H1 (cell line): ENCODE data around the gene CXCL17. TPM values are rescaled to one million over a fixed set of nuclear protein-coding genes. Genes with fewer than 3 reads are reported as not detected.

Experiments used
- CTCF ChIA-PET: fragments of 300-600 bp; sonication (Branson Sonifier 250); formaldehyde crosslinking; loops from one replicate; lab custom pipeline; 2021; ENCODE audit not compliant: partially characterized antibody; lab: Charles Lee
- POLR2A ChIA-PET: fragments of 300-600 bp; sonication (Branson Sonifier 250); formaldehyde crosslinking; loops from one replicate; lab custom pipeline; 2021; ENCODE audit warnings: inconsistent platforms; ENCODE audit not compliant: partially characterized antibody; lab: Charles Lee
- DNase-seq, 2 experiments: peaks; one replicate each; pipeline versions ENCODE4 v3.0.0 to v3.0.0-alpha.2; 2010 to 2022; ENCODE audit warnings: low spot score in 2 of 2, low read depth in 1 of 2, mixed read lengths in 1 of 2
- FAIRE-seq: peaks from 2 replicates; lab custom pipeline; 2011; peaks lifted over from hg19 to GRCh38; lab: Jason Lieb, UNC
- H2AFZ ChIP-seq: 2 replicates; pipeline ENCODE4 v1.8.1; 2012; ENCODE audit warnings: low read length, inconsistent platforms
- H2AK5ac ChIP-seq: 2 replicates; pipeline ENCODE4 v1.6.1; 2013; ENCODE audit warnings: low read depth, low read length
- H2BK120ac ChIP-seq: replicated peaks from 2 replicates; pipeline ENCODE3; 2013; ENCODE audit warnings: low read depth, low read length, inconsistent platforms
- H2BK12ac ChIP-seq: 2 replicates; pipeline ENCODE4 v1.6.1; 2013; ENCODE audit warnings: low read depth, low read length
- H2BK15ac ChIP-seq: 2 replicates; pipeline ENCODE4 v1.6.1; 2013; ENCODE audit warnings: low read length
- H2BK20ac ChIP-seq: 2 replicates; pipeline ENCODE4 v1.6.1; 2013; ENCODE audit warnings: low read length
- H2BK5ac ChIP-seq: 2 replicates; pipeline ENCODE4 v1.6.1; 2013; ENCODE audit warnings: low read depth, low read length
- H3K14ac ChIP-seq: 2 replicates; pipeline ENCODE4 v1.6.1; 2013; ENCODE audit warnings: inconsistent platforms; ENCODE audit not compliant: insufficient read length
- H3K18ac ChIP-seq: 2 replicates; pipeline ENCODE4 v1.6.1; 2013; ENCODE audit warnings: low read length; ENCODE audit errors: extremely low read depth
- H3K23ac ChIP-seq: 2 replicates; pipeline ENCODE4 v1.6.1; 2013; ENCODE audit warnings: inconsistent platforms; ENCODE audit not compliant: insufficient read length
- H3K23me2 ChIP-seq: 2 replicates; pipeline ENCODE4 v1.6.1; 2013; ENCODE audit warnings: low read depth, low read length
- H3K27ac ChIP-seq: 2 replicates; pipeline ENCODE4 v1.6.1; 2011; ENCODE audit warnings: low read depth, low read length, inconsistent platforms
- H3K27me3 ChIP-seq, 4 experiments: replicated peaks in 1 of 4; 1 replicate in 1 of 4; 2 replicates in 3 of 4; pipeline versions ENCODE4 v1.6.1 to v1.8.1; 2011 to 2013; ENCODE audit warnings: low read length in 3 of 4, mild to moderate bottlenecking in 3 of 4, inconsistent platforms in 2 of 4, mixed read lengths in 2 of 4, moderate library complexity in 1 of 4; ENCODE audit not compliant: control insufficient read depth in 3 of 4, insufficient read depth in 3 of 4; ENCODE audit errors: extremely low read depth in 1 of 4
- H3K36me3 ChIP-seq, 4 experiments: 2 replicates each; pipeline versions ENCODE4 v1.6.1 to v1.8.1; 2011 to 2013; ENCODE audit warnings: mild to moderate bottlenecking in 4 of 4, low read length in 3 of 4, moderate library complexity in 2 of 4, control low read depth in 1 of 4, inconsistent platforms in 1 of 4; ENCODE audit not compliant: insufficient read depth in 4 of 4, control insufficient read depth in 2 of 4
- H3K4ac ChIP-seq: replicated peaks from 2 replicates; pipeline ENCODE3; 2013; ENCODE audit warnings: low read length, low read depth, mixed read lengths, inconsistent platforms; ENCODE audit not compliant: insufficient read length
- H3K4me1 ChIP-seq, 4 experiments: replicated peaks in 1 of 4; 1 replicate in 1 of 4; 2 replicates in 3 of 4; pipeline versions ENCODE4 v1.6.1 to v1.8.1; 2011 to 2013; ENCODE audit warnings: low read length in 3 of 4, inconsistent platforms in 2 of 4, mixed read lengths in 1 of 4; ENCODE audit not compliant: insufficient read depth in 4 of 4, control insufficient read depth in 3 of 4
- H3K4me2 ChIP-seq, 2 experiments: 2 replicates each; pipeline versions ENCODE4 v1.6.1 to v1.8.1; 2011 to 2013; ENCODE audit warnings: low read depth in 2 of 2, low read length in 2 of 2, control low read depth in 1 of 2, inconsistent platforms in 1 of 2, mild to moderate bottlenecking in 1 of 2; ENCODE audit not compliant: insufficient read depth in 1 of 2
- H3K4me3 ChIP-seq, 4 experiments: fragments of 200-600, 300-600 bp in 1 of 4; sonication (generic), shearing (Covaris generic), sonication (Bioruptor Twin) in 1 of 4; 2 replicates each; pipeline versions ENCODE4 v1.5.1 to v1.8.1; 2011 to 2016; ENCODE audit warnings: low read length in 4 of 4, low read depth in 3 of 4, control low read depth in 2 of 4, inconsistent platforms in 2 of 4, mild to moderate bottlenecking in 2 of 4, mixed read lengths in 1 of 4, moderate library complexity in 1 of 4; ENCODE audit not compliant: insufficient read depth in 2 of 4; ENCODE audit errors: extremely low read depth in 1 of 4
- H3K56ac ChIP-seq: replicated peaks from 2 replicates; pipeline ENCODE3; 2013; ENCODE audit warnings: low read depth, mild to moderate bottlenecking, mixed read lengths, low read length, inconsistent platforms; ENCODE audit not compliant: insufficient read length
- H3K79me1 ChIP-seq: 2 replicates; pipeline ENCODE4 v1.6.1; 2013; ENCODE audit warnings: low read depth, low read length, control low read depth
- H3K79me2 ChIP-seq, 2 experiments: 2 replicates each; pipeline versions ENCODE4 v1.6.1 to v1.8.1; 2012 to 2013; ENCODE audit warnings: low read length in 2 of 2, mild to moderate bottlenecking in 2 of 2, inconsistent platforms in 1 of 2; ENCODE audit not compliant: insufficient read depth in 2 of 2, control insufficient read depth in 1 of 2
- H3K9ac ChIP-seq, 4 experiments: replicated peaks in 1 of 4; 1 replicate in 1 of 4; 2 replicates in 3 of 4; pipeline versions ENCODE4 v1.6.1 to v1.8.1; 2011 to 2013; ENCODE audit warnings: low read depth in 3 of 4, low read length in 3 of 4, control low read depth in 2 of 4, mild to moderate bottlenecking in 2 of 4, moderate library complexity in 2 of 4, inconsistent platforms in 1 of 4; ENCODE audit errors: extremely low read depth in 1 of 4
- H3K9me3 ChIP-seq, 2 experiments: 2 replicates each; pipeline versions ENCODE4 v1.6.1 to v1.8.1; 2012 to 2013; ENCODE audit warnings: mild to moderate bottlenecking in 2 of 2, moderate library complexity in 2 of 2, control low read depth in 1 of 2, inconsistent platforms in 1 of 2, low read depth in 1 of 2, low read length in 1 of 2, mixed read lengths in 1 of 2; ENCODE audit not compliant: insufficient read depth in 2 of 2
- H4K20me1 ChIP-seq, 2 experiments: replicated peaks in 1 of 2; 2 replicates each; pipeline versions ENCODE3 to v1.8.1; 2011 to 2013; ENCODE audit warnings: inconsistent platforms in 2 of 2, low read length in 2 of 2, mild to moderate bottlenecking in 1 of 2; ENCODE audit not compliant: insufficient read depth in 2 of 2, control insufficient read depth in 1 of 2
- H4K5ac ChIP-seq: 2 replicates; pipeline ENCODE4 v1.6.1; 2013; ENCODE audit warnings: low read length, low read depth, mixed read lengths, inconsistent platforms; ENCODE audit not compliant: insufficient read length
- H4K8ac ChIP-seq: 2 replicates; pipeline ENCODE4 v1.8.0; 2013; ENCODE audit warnings: mild to moderate bottlenecking, moderate library complexity, low read length, inconsistent platforms; ENCODE audit not compliant: insufficient read depth; ENCODE audit errors: extremely low read depth
- H4K91ac ChIP-seq: replicated peaks from 2 replicates; pipeline ENCODE3; 2013; ENCODE audit warnings: low read length, mixed read lengths, inconsistent platforms; ENCODE audit not compliant: insufficient read length
- ASH2L ChIP-seq: fragments of 200-600, 300-600 bp; sonication (generic); IDR thresholded peaks from one replicate; pipeline ENCODE4 v1.7.1; 2017; ENCODE audit warnings: low read length
- CBX8 ChIP-seq: fragments of 300-800, 300-1000 bp; sonication (generic); IDR thresholded peaks from 2 replicates; pipeline ENCODE4 v1.7.1; 2016; ENCODE audit warnings: low read depth, low read length, borderline replicate concordance
- CEBPB ChIP-seq: IDR thresholded peaks from 2 replicates; pipeline ENCODE4 v1.6.1; 2012; ENCODE audit warnings: low read depth, low read length
- PHF8 ChIP-seq: fragments of 200-600 bp; sonication (generic); conservative IDR thresholded peaks from 2 replicates; pipeline ENCODE4 v1.7.1; 2012; ENCODE audit warnings: low read depth, mild to moderate bottlenecking, inconsistent platforms, low read length, moderate library complexity
- RNF2 ChIP-seq: fragments of 200-900, 300-1000 bp; sonication (generic); IDR thresholded peaks from 2 replicates; pipeline ENCODE4 v1.7.1; 2016; ENCODE audit warnings: borderline replicate concordance, low read depth, mild to moderate bottlenecking, antibody characterized with exemption, low read length; ENCODE audit not compliant: poor library complexity, severe bottlenecking; ENCODE audit errors: missing control alignments
- SIRT6 ChIP-seq: IDR thresholded peaks from one replicate; pipeline ENCODE4 v1.7.1; 2012; ENCODE audit warnings: low read length, inconsistent platforms
- SIX5 ChIP-seq: IDR thresholded peaks from 2 replicates; pipeline ENCODE4 v1.6.1; 2011; ENCODE audit warnings: mild to moderate bottlenecking, low read depth, low read length
- SP2 ChIP-seq: IDR thresholded peaks from 2 replicates; pipeline ENCODE4 v1.6.1; 2012; ENCODE audit warnings: mild to moderate bottlenecking, low read length, inconsistent platforms
- SUZ12 ChIP-seq: fragments of 200-600 bp; sonication (generic); IDR thresholded peaks from 2 replicates; pipeline ENCODE4 v1.6.1; 2012; ENCODE audit warnings: mild to moderate bottlenecking, inconsistent platforms, low read length, moderate library complexity, mixed read lengths
- TEAD4 ChIP-seq: IDR thresholded peaks from 2 replicates; pipeline ENCODE4 v1.6.1; 2012; ENCODE audit warnings: low read depth, low read length, inconsistent platforms, mixed read lengths
- YY1 ChIP-seq: IDR thresholded peaks from 2 replicates; pipeline ENCODE4 v1.6.1; 2011; ENCODE audit warnings: low read depth, mild to moderate bottlenecking, low read length
- WGBS, 2 experiments: shearing (Covaris generic) in 1 of 2; methylation state at CpG; one replicate each; pipeline versions ENCODE4 v1.1.6 to v1.1.7; 2013 to 2015; ENCODE audit warnings: low lambda C conversion rate in 2 of 2, mixed read lengths in 2 of 2, inconsistent platforms in 1 of 2, low coverage in 1 of 2, missing lambda C conversion rate in 1 of 2; ENCODE audit not compliant: insufficient replicate concordance in 2 of 2, insufficient coverage in 1 of 2, insufficient read length in 1 of 2; ENCODE audit errors: extremely low coverage in 1 of 2, missing lambda C conversion rate in 1 of 2; 5-methylcytosine and 5-hydroxymethylcytosine counted together
- polyA plus RNA-seq, 7 experiments: library from polyadenylated mRNA; depleted of rRNA in 3 of 7; stranded (reverse) in 5 of 7; unstranded in 2 of 7; fragments of >200 nt in 5 of 7; fragments of 200-250 nt in 2 of 7; gene quantifications; 1 replicate in 5 of 7; 2 replicates in 1 of 7; 4 replicates in 1 of 7; pipeline versions ENCODE4 v1.2.1 to v1.2.3, GENCODE V29; 2011 to 2013; ENCODE audit warnings: missing spikeins in 2 of 7, mixed read lengths in 2 of 7
- total RNA-seq: library from RNA; stranded (reverse); fragmentation: NEBNext Ultra II Directional; extraction: Animal tissue kit (Norgen Biotek cat#: 25700); gene quantifications from 2 replicates; pipeline ENCODE4 v1.2.1, GENCODE V29; 2021
- TF ChIP-seq, protein P1 (sequence below): IDR thresholded peaks from 2 replicates; pipeline ENCODE4 v1.6.1; 2012; ENCODE audit warnings: inconsistent platforms

CXCL17 gene
- total and polyA plus RNA-seq, 2 of the 8 experiments (the other 6 are each of a cell fraction or from before 2014, with no cell fraction given): not detected

DNA sequence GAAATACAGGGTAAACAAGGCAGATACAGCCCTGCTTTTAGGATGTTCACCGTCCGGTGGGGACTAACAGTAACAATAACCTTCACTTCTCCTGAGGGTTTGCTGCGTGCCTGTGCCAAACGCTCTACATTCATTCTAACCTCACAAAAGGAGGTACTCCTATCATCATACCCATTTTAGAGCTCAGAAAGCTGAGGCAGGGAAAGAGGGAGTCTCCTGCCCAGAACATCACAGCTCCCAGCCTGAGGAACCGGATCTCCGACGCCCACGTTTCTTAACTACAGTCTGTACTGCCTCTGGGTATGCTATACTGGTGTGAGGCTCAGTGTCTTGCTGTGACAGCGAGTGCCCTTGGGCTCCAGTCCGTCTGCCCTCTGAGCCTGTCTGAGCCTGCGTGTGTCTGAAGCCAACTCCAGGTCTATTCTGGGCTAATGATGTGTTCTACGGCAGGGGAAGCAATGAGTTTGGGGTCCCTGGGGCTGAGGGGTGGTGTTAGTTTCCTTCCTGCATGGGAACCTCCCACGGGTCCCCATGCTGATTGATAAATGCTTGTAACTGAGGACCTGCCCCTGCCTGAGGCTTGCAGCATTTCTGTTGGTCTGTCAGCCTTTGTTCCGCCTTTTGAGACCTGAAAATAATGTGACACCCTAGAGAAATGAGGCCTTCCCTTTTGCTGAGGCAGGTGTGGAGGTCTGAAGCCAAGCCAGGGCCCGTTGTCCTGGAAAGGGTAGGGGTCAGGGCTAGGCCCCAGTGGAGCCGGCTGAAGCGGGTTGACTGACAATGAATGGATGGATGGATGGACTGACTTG is 20.4 kb downstream of the CXCL17 start:
- H2BK5ac ChIP-seq: no peak overlapping the region
- peak overlapping the region; percentile 77 to 89 for H3K4me2 ChIP-seq
- H3K18ac ChIP-seq: no peak overlapping the region
- H2AFZ ChIP-seq: no peak overlapping the region
- CTCF ChIA-PET: interaction anchor here (0.5 to 10.3 kb wide), 7 partner anchors 13 to 1631 kb away, joined by 3 to 101 read pairs (median 16); partner anchors contain the start of gene CXCL17
- no peak overlapping the region for H3K4ac ChIP-seq
- H3K9ac ChIP-seq: no peak overlapping the region
- no peak overlapping the region for H3K56ac ChIP-seq
- H3K4me3 ChIP-seq: peak overlapping the region; percentile 58 to 68 (median 64)
- no peaks in the 10 kb centered on the region for H3K79me1 ChIP-seq
- WGBS, 2 experiments: 87% methylated on average over 17 of the region's 17 CpGs; no CpG with 5 or more reads in 1 of the 2 experiments
- H2BK12ac ChIP-seq: peak overlapping the region; percentile 80; the same call in 1 of the 2 replicates
- peaks cover 13 to 41% (median 35%) of the 10 kb centered on the region in 4 experiments for H3K27me3 ChIP-seq
- H3K36me3 ChIP-seq: no peaks in the 10 kb centered on the region
- peaks cover 7 to 16% of the 10 kb centered on the region in 2 experiments for H4K20me1 ChIP-seq
- peaks cover 0 to 13% (median 4%) of the 10 kb centered on the region in 4 experiments; a peak in 5 of 7 replicates for H3K4me1 ChIP-seq
- POLR2A ChIA-PET: interaction anchor here (0.5 to 3.1 kb wide), 10 partner anchors 10 to 52 kb away, joined by 3 to 24 read pairs (median 6); no protein-coding TSS in a partner anchor
- no peak for DNase-seq
- FAIRE-seq: no peak
- peak overlapping the region; percentile 66; the same call in 1 of the 2 replicates for H4K8ac ChIP-seq
- no peak overlapping the region for H2AK5ac ChIP-seq
- no peak overlapping the region for H2BK20ac ChIP-seq
- H3K23ac ChIP-seq: no peak overlapping the region
- peak overlapping the region; percentile 88 for H2BK15ac ChIP-seq
- no peak overlapping the region for H3K27ac ChIP-seq
- H3K23me2 ChIP-seq: peaks cover 7% of the 10 kb centered on the region; the same call in 1 of the 2 replicates
- H3K79me2 ChIP-seq: no peaks in the 10 kb centered on the region
- H3K9me3 ChIP-seq: peaks cover 4 to 9% of the 10 kb centered on the region in 2 experiments
- H4K5ac ChIP-seq: no peak overlapping the region
- no peak overlapping the region for H4K91ac ChIP-seq
- H3K14ac ChIP-seq: no peak overlapping the region
- H2BK120ac ChIP-seq: no peak overlapping the region
- TF ChIP-seq SUZ12 (no peak), YY1 (no peak), CBX8 (no peak), RNF2 (no peak), SP2 (no peak), PHF8 (no peak), SIX5 (no peak), TEAD4 (no peak), ASH2L (no peak), CEBPB (no peak), SIRT6 (no peak)
- TF ChIP-seq, protein P1, sequence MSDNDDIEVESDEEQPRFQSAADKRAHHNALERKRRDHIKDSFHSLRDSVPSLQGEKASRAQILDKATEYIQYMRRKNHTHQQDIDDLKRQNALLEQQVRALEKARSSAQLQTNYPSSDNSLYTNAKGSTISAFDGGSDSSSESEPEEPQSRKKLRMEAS: no peak
